ENCODE measurements around the gene AP2S1. TPM values are rescaled to one million over a fixed set of nuclear protein-coding genes. Genes with fewer than 3 reads are reported as not detected.
"Not testable (repeated sequence)": the region's sequence is repeated elsewhere in the genome, so short reads cannot be mapped to it uniquely, and the experiment has no call there.

Gene AP2S1
- total RNA-seq, 1 donor = 53.1 TPM

- no peak overlapping the region for H3K4me3 ChIP-seq (ENCODE audit: low read length)
- H3K9me3 ChIP-seq (ENCODE audit: low read depth, low read length) = no peaks in the 10 kb centered on the region
- no peaks in the 10 kb centered on the region for H3K4me1 ChIP-seq (ENCODE audit: insufficient read depth, low read length)
- no peaks in the 10 kb centered on the region for H3K27me3 ChIP-seq (ENCODE audit: insufficient read depth, low read length)
Measured at GRCh38 chr19:46878613-46879375, 28.1 kb upstream of the AP2S1 start.

GRCh38 chr19:46875657-46876056 is 25.0 kb upstream of the AP2S1 start:
- Histone ChIP-seq H3K4me1 (ENCODE audit: insufficient read depth, low read length) (no peaks in the 10 kb centered on the region), H3K9me3 (ENCODE audit: low read depth, low read length) (no peaks in the 10 kb centered on the region), H3K27me3 (ENCODE audit: insufficient read depth, low read length) (no peaks in the 10 kb centered on the region), H3K4me3 (ENCODE audit: low read length) (no peak overlapping the region)

GRCh38 chr19:46875234-46875633 is 24.6 kb upstream of the AP2S1 start:
- no peaks in the 10 kb centered on the region for H3K4me1 ChIP-seq (ENCODE audit: insufficient read depth, low read length)
- H3K4me3 ChIP-seq (ENCODE audit: low read length) = no peak overlapping the region
- H3K9me3 ChIP-seq (ENCODE audit: low read depth, low read length) = no peaks in the 10 kb centered on the region

GRCh38 chr19:46872967-46873366 is 22.3 kb upstream of the AP2S1 start:
- Histone ChIP-seq H3K4me3 (ENCODE audit: low read length) (no peak overlapping the region), H3K9me3 (ENCODE audit: low read depth, low read length) (no peaks in the 10 kb centered on the region), H3K27me3 (ENCODE audit: insufficient read depth, low read length) (no peaks in the 10 kb centered on the region), H3K4me1 (ENCODE audit: insufficient read depth, low read length) (no peaks in the 10 kb centered on the region)

More at GRCh38 chr19:46875234-46875633, 24.6 kb upstream of the AP2S1 start:
- no peaks in the 10 kb centered on the region for H3K27me3 ChIP-seq (ENCODE audit: insufficient read depth, low read length)

- H3K4me1 ChIP-seq (ENCODE audit: insufficient read depth, low read length) = not testable (repeated sequence)
Measured at GRCh38 chr19:46871173-46871572, 20.5 kb upstream of the AP2S1 start.

GRCh38 chr19:46868025-46868802 is 17.6 kb upstream of the AP2S1 start:
- H3K9me3 ChIP-seq (ENCODE audit: low read depth, low read length) = no peaks in the 10 kb centered on the region
- H3K4me3 ChIP-seq (ENCODE audit: low read length) = no peak overlapping the region
- peaks cover 14% of the 10 kb centered on the region for H3K4me1 ChIP-seq (ENCODE audit: insufficient read depth, low read length)
- no peaks in the 10 kb centered on the region for H3K27me3 ChIP-seq (ENCODE audit: insufficient read depth, low read length)

More at GRCh38 chr19:46871173-46871572, 20.5 kb upstream of the AP2S1 start:
- H3K9me3 ChIP-seq (ENCODE audit: low read depth, low read length); H3K4me3 ChIP-seq (ENCODE audit: low read length); H3K27me3 ChIP-seq (ENCODE audit: insufficient read depth, low read length): not testable (repeated sequence)

DNA sequence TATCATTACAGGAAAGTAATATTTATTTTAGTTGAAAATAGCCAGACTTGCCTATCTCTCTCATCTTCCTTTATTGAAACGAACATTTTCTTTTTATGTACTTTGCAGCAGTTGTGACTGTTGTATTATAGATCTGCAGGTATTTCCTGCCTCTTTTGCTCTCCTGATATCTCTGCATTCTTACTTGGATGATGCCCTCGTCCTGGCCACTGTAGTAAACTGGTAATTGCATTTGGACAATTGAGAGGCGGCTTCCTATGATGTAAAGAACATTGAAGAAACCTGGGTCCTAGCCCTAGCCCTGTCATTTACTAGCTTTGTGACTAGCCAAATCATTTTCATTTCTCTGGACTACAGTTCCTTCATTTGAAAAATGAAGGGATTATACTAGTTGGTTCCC is 16.5 kb upstream of the AP2S1 start:
- Histone ChIP-seq H3K9me3 (ENCODE audit: low read depth, low read length) (no peaks in the 10 kb centered on the region), H3K4me1 (ENCODE audit: insufficient read depth, low read length) (peaks cover 25% of the 10 kb centered on the region), H3K4me3 (ENCODE audit: low read length) (no peak overlapping the region), H3K27me3 (ENCODE audit: insufficient read depth, low read length) (no peaks in the 10 kb centered on the region)

DNA sequence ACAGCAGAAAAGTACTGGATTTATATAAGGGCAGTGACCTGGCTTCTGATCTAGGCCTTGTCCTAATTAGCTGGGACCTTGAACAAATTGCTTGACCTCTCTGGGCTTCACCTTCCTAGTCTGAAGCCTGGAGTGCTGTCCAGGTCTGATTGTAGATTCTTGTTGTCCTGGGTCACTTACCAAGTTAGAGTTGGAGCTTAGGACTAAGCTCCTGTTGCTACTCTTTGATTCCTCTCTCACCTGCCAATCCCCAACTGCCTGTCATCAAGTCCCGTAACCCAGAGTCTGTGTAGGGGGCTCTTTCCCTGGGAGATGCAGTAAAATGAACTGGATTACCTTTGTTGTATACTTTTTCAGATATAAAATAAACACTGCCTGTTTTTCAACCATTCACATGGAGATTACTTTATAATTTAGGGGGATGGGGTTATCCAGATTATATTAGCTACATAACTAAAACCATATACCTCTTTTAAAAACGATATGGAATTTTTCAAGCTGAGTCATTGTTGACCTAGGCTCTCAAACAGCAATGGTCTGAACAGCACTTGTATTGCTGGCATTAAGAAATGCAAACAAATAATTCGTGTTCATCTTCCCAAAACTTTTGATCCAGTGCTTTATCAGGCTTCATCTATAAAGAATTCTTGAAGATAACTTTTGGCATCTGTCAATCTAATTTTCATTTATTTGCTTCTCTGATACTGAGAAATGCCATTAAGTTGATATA is 15.9 kb upstream of the AP2S1 start:
- peaks cover 31% of the 10 kb centered on the region for H3K4me1 ChIP-seq (ENCODE audit: insufficient read depth, low read length)
- no peak overlapping the region for H3K4me3 ChIP-seq (ENCODE audit: low read length)
- no peaks in the 10 kb centered on the region for H3K27me3 ChIP-seq (ENCODE audit: insufficient read depth, low read length)

GRCh38 chr19:46863818-46864629 is 13.4 kb upstream of the AP2S1 start:
- H3K4me3 ChIP-seq (ENCODE audit: low read length) = no peak overlapping the region
- H3K9me3 ChIP-seq (ENCODE audit: low read depth, low read length) = no peaks in the 10 kb centered on the region
- no peaks in the 10 kb centered on the region for H3K27me3 ChIP-seq (ENCODE audit: insufficient read depth, low read length)
- peaks cover 39% of the 10 kb centered on the region for H3K4me1 ChIP-seq (ENCODE audit: insufficient read depth, low read length)

More for the DNA sequence above, 15.9 kb upstream of the AP2S1 start:
- H3K9me3 ChIP-seq (ENCODE audit: low read depth, low read length) = no peaks in the 10 kb centered on the region

GRCh38 chr19:46862974-46863632 is 12.5 kb upstream of the AP2S1 start:
- peaks cover 39% of the 10 kb centered on the region for H3K4me1 ChIP-seq (ENCODE audit: insufficient read depth, low read length)
- no peaks in the 10 kb centered on the region for H3K27me3 ChIP-seq (ENCODE audit: insufficient read depth, low read length)
- no peaks in the 10 kb centered on the region for H3K9me3 ChIP-seq (ENCODE audit: low read depth, low read length)
- H3K4me3 ChIP-seq (ENCODE audit: low read length) = no peak overlapping the region

DNA sequence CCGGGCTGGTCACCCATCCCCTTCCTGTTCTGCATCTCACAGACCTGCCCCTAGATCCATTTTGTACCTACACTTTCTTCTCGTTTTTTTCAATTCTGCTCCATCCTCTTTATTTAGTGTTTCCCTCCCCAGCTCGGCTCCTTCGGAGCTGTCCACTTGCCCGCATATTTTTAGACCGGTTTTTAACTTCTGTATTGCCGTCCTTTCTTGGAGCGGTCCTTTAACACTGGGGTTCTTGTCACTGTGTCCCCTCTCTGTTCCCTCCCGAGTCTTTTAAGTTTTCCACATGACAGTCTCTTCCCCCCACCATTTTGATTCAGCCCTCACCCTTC is 11.8 kb upstream of the AP2S1 start:
- Histone ChIP-seq H3K27me3 (ENCODE audit: insufficient read depth, low read length) (no peaks in the 10 kb centered on the region), H3K9me3 (ENCODE audit: low read depth, low read length) (no peaks in the 10 kb centered on the region), H3K4me1 (ENCODE audit: insufficient read depth, low read length) (peaks cover 39% of the 10 kb centered on the region), H3K4me3 (ENCODE audit: low read length) (peak overlapping the region; percentile 47)

DNA sequence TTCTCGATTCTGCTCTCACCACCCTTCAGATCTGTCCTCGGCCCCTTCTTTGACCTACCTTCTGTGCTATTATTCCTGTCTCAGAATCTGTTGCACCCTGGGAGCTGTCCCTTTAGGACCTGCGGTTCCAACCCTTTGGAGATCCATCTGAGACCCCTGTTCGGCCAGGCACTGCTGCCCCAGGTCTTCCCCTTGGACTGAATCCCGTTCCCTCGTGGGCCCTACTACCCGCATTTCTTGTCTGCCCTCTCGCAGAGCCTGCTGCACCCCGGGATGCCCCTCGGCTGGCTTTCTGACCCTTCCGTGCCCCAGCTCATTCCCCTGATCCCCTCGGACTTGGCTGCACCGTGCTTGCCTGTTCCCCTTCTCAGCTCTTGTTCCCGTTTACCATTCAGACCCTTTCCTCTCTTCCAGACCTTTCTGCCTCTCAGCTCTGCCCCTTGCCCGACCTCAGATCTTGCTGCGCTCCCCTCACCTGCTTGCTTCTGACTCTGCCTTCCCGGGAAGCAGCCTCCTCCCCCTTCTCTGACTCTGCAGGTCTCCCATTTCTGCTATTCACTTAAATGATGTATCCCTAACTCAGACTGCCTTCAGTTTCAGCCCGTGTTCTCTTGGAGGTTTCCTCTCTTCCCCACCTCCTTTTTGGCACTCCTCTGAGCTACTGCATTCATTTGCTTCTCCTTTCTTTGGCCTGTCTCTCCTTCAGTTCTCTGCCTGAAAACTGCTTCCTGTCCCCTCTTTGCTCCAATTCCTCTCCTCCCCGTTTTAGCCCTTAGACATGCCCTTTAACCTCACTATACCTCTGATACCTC is 11.3 kb upstream of the AP2S1 start:
- no peaks in the 10 kb centered on the region for H3K9me3 ChIP-seq (ENCODE audit: low read depth, low read length)
- H3K4me1 ChIP-seq (ENCODE audit: insufficient read depth, low read length) = peaks cover 41% of the 10 kb centered on the region

GRCh38 chr19:46860846-46861690 is 10.4 kb upstream of the AP2S1 start, which contains the start of gene ARHGAP35:
TSS of gene ARHGAP35 (plus strand) at chr19:46860997. CDS start at chr19:46918676, 57,679 bp downstream.
- Histone ChIP-seq H3K27me3 (ENCODE audit: insufficient read depth, low read length) (no peaks in the 10 kb centered on the region), H3K4me3 (ENCODE audit: low read length) (peak within 1 kb of the TSS; percentile 76), H3K4me1 (ENCODE audit: insufficient read depth, low read length) (peaks cover 48% of the 10 kb centered on the region)

More for the DNA sequence above, 11.3 kb upstream of the AP2S1 start:
- Histone ChIP-seq H3K27me3 (ENCODE audit: insufficient read depth, low read length) (no peaks in the 10 kb centered on the region), H3K4me3 (ENCODE audit: low read length) (peak overlapping the region; percentile 47)

More at GRCh38 chr19:46860846-46861690, 10.4 kb upstream of the AP2S1 start, which contains the start of gene ARHGAP35:
- H3K9me3 ChIP-seq (ENCODE audit: low read depth, low read length) = no peaks in the 10 kb centered on the region
